Adipose tissue (tissue), 3 donors: Measurements from ENCODE around the gene DYNLRB2. TPM values are rescaled to one million over a fixed set of nuclear protein-coding genes. Genes with fewer than 3 reads are reported as not detected.

Source experiments
- H3K27ac ChIP-seq: one replicate; pipeline ENCODE4 v1.5.1; 2013; ENCODE audit warnings: low read depth, low read length
- WGBS, 3 donors: extraction: QIAGEN DNeasy Blood & Tissue Kit; methylation state at CpG; one replicate each; pipeline ENCODE4 v1.1.7; 2013; 5-methylcytosine and 5-hydroxymethylcytosine counted together
- polyA plus RNA-seq, 3 donors: library from polyadenylated mRNA; stranded (reverse); fragments of 200-250 nt; gene quantifications; one replicate each; pipeline ENCODE4 v1.2.3, GENCODE V29; 2013
- donor health status: healthy with polysubstance abuse.
- donor health status: Bipolar disorder and iron deficiency.
- donor health status: healthy.

DYNLRB2 gene
- polyA plus RNA-seq, 3 donors = 0.31 to 1.4 TPM; not detected in 1

GRCh38 chr16:80586476-80586875 is 45.7 kb downstream of the DYNLRB2 start:
- H3K27ac ChIP-seq = no peak overlapping the region

- H3K27ac ChIP-seq = no peak overlapping the region
- WGBS, 3 donors = 60 to 83% (median 72%) methylated on average over 4 of the region's 4 CpGs
These were observed 46.3 kb downstream of the DYNLRB2 start for GRCh38 chr16:80587071-80587470.

- H3K27ac ChIP-seq = no peak overlapping the region
- 58 to 86% (median 61%) methylated on average over 7 of the region's 7 CpGs for WGBS, 3 donors
These were observed 50.5 kb downstream of the DYNLRB2 start for GRCh38 chr16:80591071-80591915.

- 84 to 91% (median 87%) methylated on average over 2 of the region's 2 CpGs for WGBS, 3 donors
- H3K27ac ChIP-seq = no peak overlapping the region
These were observed 51.5 kb downstream of the DYNLRB2 start for GRCh38 chr16:80592273-80592672.

GRCh38 chr16:80594756-80595155 is 54.0 kb downstream of the DYNLRB2 start:
- no peak overlapping the region for H3K27ac ChIP-seq

GRCh38 chr16:80596507-80597207 is 55.9 kb downstream of the DYNLRB2 start:
- H3K27ac ChIP-seq = no peak overlapping the region
- 76 to 93% (median 81%) methylated on average over 7 of the region's 7 CpGs for WGBS, 3 donors

- WGBS, 3 donors = 72 to 74% (median 74%) methylated on average over 3 of the region's 3 CpGs
These were observed 58.7 kb downstream of the DYNLRB2 start for GRCh38 chr16:80599466-80599865.

More at GRCh38 chr16:80599466-80599865, 58.7 kb downstream of the DYNLRB2 start:
- no peak overlapping the region for H3K27ac ChIP-seq
